AG08395 (cell line): ENCODE results near the gene NDUFB7.

Source experiments
- DNase-seq: peaks from one replicate; pipeline ENCODE4 v3.0.0; 2012; ENCODE audit warnings: mixed read lengths, low spot score

NDUFB7 gene

GRCh38 chr19:14520543-14520942 lies 51.3 kb downstream of the NDUFB7 start:
- no peak for DNase-seq

DNA sequence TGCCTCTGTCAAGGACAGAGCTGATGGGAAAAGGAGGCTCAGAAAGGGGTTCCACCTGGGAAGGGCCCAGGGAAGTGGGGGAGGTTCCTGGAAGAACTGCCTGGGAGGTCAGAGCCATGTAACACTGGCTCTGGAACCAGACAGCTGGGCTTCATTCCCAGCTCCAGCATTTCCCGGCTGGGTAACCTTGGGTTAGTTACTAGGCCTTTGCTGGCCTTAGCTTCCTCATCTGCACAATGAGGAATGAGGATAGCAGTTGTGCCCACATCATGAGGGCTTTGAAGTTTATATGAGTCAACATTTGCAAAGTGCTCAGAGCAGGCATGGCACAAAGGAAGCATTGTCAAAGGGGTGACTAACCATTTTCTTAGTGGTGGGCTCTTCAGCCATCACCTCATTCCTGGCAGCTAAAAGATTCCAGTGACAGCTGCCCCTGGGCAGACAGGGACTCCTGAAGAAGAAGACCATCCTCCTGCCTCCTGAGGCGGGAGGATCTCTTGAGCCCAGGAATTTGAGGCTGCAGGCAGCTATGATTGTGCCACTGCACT lies 51.9 kb downstream of the NDUFB7 start:
- no peak for DNase-seq

GRCh38 chr19:14519245-14519859 lies 52.5 kb downstream of the NDUFB7 start:
- no peak for DNase-seq

DNA sequence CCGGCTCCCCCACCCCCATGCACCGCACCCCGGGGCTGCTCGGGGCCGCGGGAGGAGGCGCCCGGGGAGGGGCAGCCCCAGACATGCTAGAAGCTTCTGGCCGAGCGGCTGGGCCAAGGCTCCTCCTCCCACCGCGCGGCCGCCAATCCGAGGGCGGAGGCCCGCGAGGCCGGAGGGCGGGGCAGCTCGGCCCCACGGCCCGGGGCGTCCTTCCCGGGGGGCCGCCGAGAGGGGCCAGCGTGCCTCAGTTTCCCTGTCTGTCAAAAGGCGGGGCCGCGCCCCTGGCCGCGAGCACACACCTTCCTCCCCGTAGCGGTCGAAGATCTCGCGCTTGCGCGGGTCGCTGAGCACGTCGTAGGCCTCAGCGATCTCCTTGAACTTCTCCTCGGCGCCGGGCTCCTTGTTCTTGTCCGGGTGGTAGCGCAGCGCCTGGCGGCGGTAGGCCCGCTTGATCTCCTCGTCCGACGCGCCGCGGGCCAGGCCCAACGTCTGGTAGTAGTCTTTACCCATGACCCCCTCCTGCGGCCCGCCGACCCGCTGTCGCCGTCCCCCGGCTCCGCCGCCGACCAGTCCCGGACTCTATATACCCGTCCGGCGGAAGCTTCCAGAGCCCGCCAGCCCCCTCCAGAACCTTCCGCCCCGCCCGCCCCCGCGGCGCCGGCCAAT lies 53.9 kb downstream of the NDUFB7 start, which contains the start of gene DNAJB1:
TSS of gene DNAJB1 (minus strand) at position 558 of the 666 bp plus-strand sequence. CDS start at position 510, 48 bp downstream.
- peak; percentile 98 for DNase-seq

GRCh38 chr19:14517446-14517839 lies 54.4 kb downstream of the NDUFB7 start:
- no peak for DNase-seq

GRCh38 chr19:14516746-14517438 lies 55.0 kb downstream of the NDUFB7 start:
- no peak for DNase-seq
